K562 (cell line): ENCODE data around the gene PTGR1. TPM values are rescaled to one million over a fixed set of nuclear protein-coding genes. Genes with fewer than 3 reads are reported as not detected.

ENCODE experiments used
- ATAC-seq: fragments of 200-7000 bp; cut with Tn5 transposase; 3 replicates; pipeline ENCODE4 v1.9.1; 2020; ENCODE audit warnings: moderate library complexity
- BruUV-seq: library from RNA; stranded (reverse); fragments of 400-500 nt; replicated peaks from 2 replicates; lab custom pipeline; 2021; lab: Mats Ljungman, UMichigan
- CTCF ChIA-PET: fragments of 300-600 bp; formaldehyde crosslinking; extraction: SDS; loops from one replicate; lab custom pipeline; 2021; ENCODE audit warnings: low intra/inter-chr PET ratio; lab: Yijun Ruan, JAX
- POLR2A ChIA-PET: fragments of 300-600, 350-650 bp; sonication (Branson Sonifier 250); formaldehyde crosslinking; extraction: SDS; loops from one replicate; lab custom pipeline; 2021; ENCODE audit warnings: antibody characterized with exemption, inconsistent platforms; lab: Yijun Ruan, JAX
- DNase-seq, 4 experiments: peaks; one replicate each; pipeline versions ENCODE4 v3.0.0 to v3.0.0-alpha.2; 2011 to 2018; ENCODE audit warnings: low spot score in 3 of 4, mixed read lengths in 3 of 4; ENCODE audit errors: extremely low read depth in 1 of 4
- FAIRE-seq: peaks from 2 replicates; lab custom pipeline; 2011; peaks lifted over from hg19 to GRCh38; lab: Jason Lieb, UNC
- H2AFZ ChIP-seq: 2 replicates; pipeline ENCODE4 v1.6.0; 2011; ENCODE audit warnings: low read depth, low read length, control low read depth, inconsistent platforms
- H3K27ac ChIP-seq: fragments of 200-600 bp; 3 replicates; pipeline ENCODE4 v1.8.0; 2011; ENCODE audit warnings: low read depth, mild to moderate bottlenecking, control low read depth, inconsistent platforms, low read length, moderate library complexity, mixed read lengths; ENCODE audit errors: extremely low read depth
- H3K27me3 ChIP-seq, 2 experiments: fragments of 300-600 bp in 1 of 2; 2 replicates in 1 of 2; 3 replicates in 1 of 2; pipeline versions ENCODE4 v1.6.0 to v1.8.0; 2011; ENCODE audit warnings: inconsistent platforms in 2 of 2, low read length in 2 of 2, mild to moderate bottlenecking in 1 of 2, mixed read lengths in 1 of 2, moderate library complexity in 1 of 2; ENCODE audit not compliant: control insufficient read depth in 2 of 2, insufficient read depth in 2 of 2
- H3K36me3 ChIP-seq: fragments of 300-600 bp; 3 replicates; pipeline ENCODE4 v1.8.0; 2011; ENCODE audit warnings: mild to moderate bottlenecking, low read length, inconsistent platforms; ENCODE audit not compliant: control insufficient read depth, insufficient read depth
- H3K4me1 ChIP-seq, 2 experiments: fragments of 200-600 bp in 1 of 2; replicated peaks in 1 of 2; 2 replicates in 1 of 2; 3 replicates in 1 of 2; pipeline versions ENCODE4 v1.5.1 to v1.8.0; 2011; ENCODE audit warnings: inconsistent platforms in 2 of 2, low read length in 2 of 2, mild to moderate bottlenecking in 1 of 2, mixed read lengths in 1 of 2, moderate library complexity in 1 of 2; ENCODE audit not compliant: control insufficient read depth in 2 of 2, insufficient read depth in 2 of 2
- H3K4me2 ChIP-seq: 2 replicates; pipeline ENCODE4 v1.6.1; 2011; ENCODE audit warnings: low read length, control low read depth, inconsistent platforms, mixed read lengths; ENCODE audit not compliant: insufficient read depth
- H3K4me3 ChIP-seq: fragments of 200-600 bp; sonication (generic), shearing (Covaris generic); 2 replicates; pipeline ENCODE4 v1.5.1; 2016; ENCODE audit warnings: control low read depth, inconsistent platforms
- H3K79me2 ChIP-seq: fragments of 200-600 bp; 3 replicates; pipeline ENCODE4 v1.8.0; 2011; ENCODE audit warnings: low read length, inconsistent platforms; ENCODE audit not compliant: control insufficient read depth, insufficient read depth
- H3K9ac ChIP-seq, 2 experiments: 2 replicates each; pipeline versions ENCODE4 v1.6.0 to v1.6.1; 2011; ENCODE audit warnings: low read depth in 2 of 2, low read length in 2 of 2, control low read depth in 1 of 2, inconsistent platforms in 1 of 2, mild to moderate bottlenecking in 1 of 2, mixed read lengths in 1 of 2; ENCODE audit not compliant: insufficient read depth in 1 of 2
- H3K9me1 ChIP-seq: one replicate; pipeline ENCODE4 v1.6.0; 2011; ENCODE audit warnings: inconsistent platforms, mild to moderate bottlenecking, low read length, moderate library complexity; ENCODE audit not compliant: control insufficient read depth, insufficient read depth
- H3K9me3 ChIP-seq: replicated peaks from 2 replicates; pipeline ENCODE4 v1.5.1; 2011; ENCODE audit warnings: low read depth, low read length, inconsistent platforms; ENCODE audit not compliant: control insufficient read depth, insufficient read depth
- H4K20me1 ChIP-seq: replicated peaks from 2 replicates; pipeline ENCODE4 v1.6.1; 2011; ENCODE audit warnings: low read length, inconsistent platforms, mixed read lengths; ENCODE audit not compliant: control insufficient read depth, insufficient read depth
- DMBX1 ChIP-seq: fragments of 250-450 bp; sonication (Bioruptor Pico); IDR thresholded peaks from 2 replicates; pipeline ENCODE4 v1.8.0; 2022; ENCODE audit warnings: inconsistent platforms, mild to moderate bottlenecking, moderate library complexity, borderline replicate concordance
- FOXJ2 ChIP-seq: fragments of 200-800 bp; sonication (Bioruptor generic); IDR thresholded peaks from 2 replicates; pipeline ENCODE4 v1.6.1; 2016; ENCODE audit warnings: missing genetic modification characterization, missing compliant biosample characterization
- KAT2B ChIP-seq: IDR thresholded peaks from one replicate; pipeline ENCODE4 v1.6.1; 2012; ENCODE audit warnings: low read depth, mild to moderate bottlenecking, control low read depth, inconsistent platforms, low read length, moderate library complexity
- LEF1 ChIP-seq: fragments of 450-650 bp; IDR thresholded peaks from 2 replicates; pipeline ENCODE4 v1.6.1; 2016; ENCODE audit warnings: mild to moderate bottlenecking
- PCBP1 ChIP-seq: fragments of 200-400 bp; formaldehyde crosslinking; IDR thresholded peaks from 2 replicates; pipeline ENCODE4 v1.6.1; 2018; ENCODE audit warnings: mild to moderate bottlenecking, low read depth, low read length; ENCODE audit not compliant: poor library complexity, severe bottlenecking
- PML ChIP-seq: IDR thresholded peaks from 2 replicates; pipeline ENCODE4 v1.6.1; 2012; ENCODE audit warnings: low read length, inconsistent platforms
- RAD21 ChIP-seq, 2 experiments: fragments of 250-450 bp in 1 of 2; fragments of 450-650 bp in 1 of 2; sonication (Bioruptor Pico) in 1 of 2; formaldehyde crosslinking in 1 of 2; IDR thresholded peaks in 1 of 2; conservative IDR thresholded peaks in 1 of 2; 2 replicates each; pipeline versions ENCODE4 v1.4.0 to v1.8.0; 2020 to 2022; ENCODE audit warnings: mild to moderate bottlenecking in 2 of 2, moderate library complexity in 1 of 2
- RB1 ChIP-seq: fragments of 450-650 bp; IDR thresholded peaks from 2 replicates; pipeline ENCODE4 v1.6.1; 2017; ENCODE audit warnings: low read depth, mild to moderate bottlenecking
- TCF15 ChIP-seq: fragments of 250-450 bp; sonication (Bioruptor Pico); IDR thresholded peaks from 2 replicates; pipeline ENCODE4 v1.8.0; 2022; ENCODE audit warnings: moderate library complexity, mild to moderate bottlenecking, inconsistent platforms
- TEAD4 ChIP-seq, 2 experiments: sonication (generic) in 1 of 2; formaldehyde crosslinking in 1 of 2; IDR thresholded peaks; 2 replicates each; pipeline versions ENCODE4 v1.6.1 to v1.8.0; 2012 to 2022; ENCODE audit warnings: borderline replicate concordance in 1 of 2, inconsistent platforms in 1 of 2, low read length in 1 of 2, mild to moderate bottlenecking in 1 of 2, missing genetic modification reagents in 1 of 2
- ZBTB26 ChIP-seq: fragments of 450-650 bp; formaldehyde crosslinking; IDR thresholded peaks from 2 replicates; pipeline ENCODE4 v1.4.0; 2022; ENCODE audit warnings: missing genetic modification characterization
- WGBS: fragments of 100-300 bp; shearing (Covaris generic); methylation state at CpG from one replicate; pipeline ENCODE4 v1.1.6; 2016; ENCODE audit warnings: low coverage, mixed read lengths; ENCODE audit not compliant: insufficient coverage; ENCODE audit errors: missing lambda C conversion rate; 5-methylcytosine and 5-hydroxymethylcytosine counted together
- in situ Hi-C: fragments of 300-500 bp; cut with MboI; formaldehyde crosslinking; loops from 4 replicates; pipeline ENCODE4 v1.15.0; 2018; ENCODE audit warnings: inconsistent platforms, mixed read lengths
- intact Hi-C: fragments of 100-400 bp; cut with micrococcal nuclease; formaldehyde crosslinking; loops from 2 replicates; pipeline ENCODE4 v1.14.2; 2022
- polyA plus RNA-seq, 8 experiments: library from polyadenylated mRNA; depleted of rRNA in 4 of 8; stranded (reverse) in 5 of 8; unstranded in 3 of 8; fragments of >200 nt; fragmentation: Nextera tagmentation in 2 of 8; fragmentation: Illumina TruSeq in 1 of 8; extraction: Ambion mirVana in 2 of 8; extraction: Trizol in 1 of 8; gene quantifications; 2 replicates each; pipeline versions ENCODE4 v1.2.1 to v1.2.3, GENCODE V29; 2011 to 2014; ENCODE audit warnings: inconsistent platforms in 1 of 8, missing spikeins in 1 of 8
- total RNA-seq, 7 experiments: library from RNA; depleted of rRNA in 6 of 7; stranded (reverse); fragments of >200 nt in 6 of 7; fragmentation: Illumina TruSeq in 2 of 7; extraction: Trizol in 2 of 7; gene quantifications; 2 replicates each; pipeline versions ENCODE4 v1.2.1 to v1.2.3, GENCODE V29; 2011 to 2021; ENCODE audit warnings: low replicate concordance in 1 of 7
- TF ChIP-seq, protein P1 (sequence below): fragments of 150-350 bp; IDR thresholded peaks from 2 replicates; pipeline ENCODE4 v1.6.1; 2014; ENCODE audit warnings: low read depth, mild to moderate bottlenecking, low read length, borderline replicate concordance

PTGR1 gene
- total and polyA plus RNA-seq, 9 of the 15 experiments (the other 6 are each of a cell fraction or from before 2014, with no cell fraction given), result 0.22 TPM; not detected in 8

DNA sequence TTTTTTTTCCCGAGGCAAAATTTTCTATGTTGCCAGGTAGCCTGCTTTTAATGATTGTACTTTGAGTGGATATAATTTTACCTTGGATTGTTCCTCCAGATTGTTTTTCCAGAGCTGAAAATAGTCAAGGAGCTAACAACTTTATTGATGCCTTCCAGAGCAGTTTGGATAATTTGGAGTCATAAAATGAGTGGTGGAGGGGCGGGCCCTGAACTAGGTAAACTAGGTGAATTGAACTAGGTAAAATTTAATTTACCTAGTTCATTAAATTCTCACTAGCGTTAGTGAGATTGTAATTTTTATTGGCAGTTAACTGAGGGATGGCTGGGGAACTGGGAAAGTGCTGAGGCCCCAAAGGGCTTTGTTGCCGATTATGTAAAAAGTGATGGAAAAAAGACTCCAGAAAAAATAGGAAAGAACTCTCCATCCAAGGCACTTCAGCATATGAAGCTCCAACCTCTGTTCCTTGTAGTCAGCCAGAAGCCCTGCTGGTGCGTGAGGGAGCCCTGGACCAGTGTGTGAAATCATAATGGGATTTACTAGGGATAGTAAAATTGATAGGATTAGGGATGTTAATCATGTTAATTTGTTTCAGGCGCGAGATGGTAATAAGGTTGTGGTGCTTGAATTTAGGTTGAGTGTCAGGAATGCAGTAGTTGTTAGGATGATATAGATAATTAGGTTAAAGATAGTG is 33.4 kb upstream of the PTGR1 start:
- FAIRE-seq, result no peak
- intact Hi-C loops (loop anchor here (5.0 to 10.0 kb wide), 2 partner anchors 41 to 148 kb away; partner anchors contain the start of gene ECPAS), in situ Hi-C loops (no loop called here)
- 55% methylated on average over 7 of the region's 7 CpGs for WGBS
- H3K9ac ChIP-seq, result peak overlapping the region in 1 of 2 experiments; percentile 93; a peak in 2 of 4 replicates
- BruUV-seq, result no TSS peak
- no peak for DNase-seq
- ChIA-PET CTCF (no interaction called here), POLR2A (interaction anchor here (1.0 to 1.1 kb wide), 3 partner anchors 10 to 439 kb away, joined by 3 to 4 read pairs (median 3); no protein-coding TSS in a partner anchor)
- peaks cover 13% of the 10 kb centered on the region for H3K9me1 ChIP-seq
- peaks cover 6 to 33% of the 10 kb centered on the region in 2 experiments for H3K4me1 ChIP-seq
- ATAC-seq, result no peak
- H3K36me3 ChIP-seq, result peaks cover 30% of the 10 kb centered on the region; the same call in 2 of the 3 replicates
- peaks cover 73% of the 10 kb centered on the region for H3K79me2 ChIP-seq
- peak overlapping the region; percentile 97; the same call in 1 of the 2 replicates for H3K4me3 ChIP-seq
- H3K9me3 ChIP-seq, result no peaks in the 10 kb centered on the region
- H3K4me2 ChIP-seq, result peak overlapping the region; percentile 95; the same call in 1 of the 2 replicates
- H2AFZ ChIP-seq, result no peak overlapping the region
- H3K27me3 ChIP-seq, result no peaks in the 10 kb centered on the region
- no peak overlapping the region for H3K27ac ChIP-seq
- H4K20me1 ChIP-seq, result peaks cover 12% of the 10 kb centered on the region
- TF ChIP-seq LEF1 (no peak), KAT2B (no peak), TCF15 (CRISPR knock-in tag) (no peak), ZBTB26 (CRISPR knock-in tag) (no peak), TEAD4 (IDR thresholded peaks at IDR 0.05; ENCODE audit: low read length) (no peak), TEAD4 (CRISPR knock-in tag; IDR thresholded peaks at IDR 0.05; ENCODE audit: borderline replicate concordance) (no peak), FOXJ2 (tag) (no peak), PML (no peak), RAD21 (CRISPR knock-in tag; conservative IDR thresholded peaks at IDR 0.05 in 1 of 2, IDR thresholded peaks at IDR 0.05 in 1 of 2) (no peak), DMBX1 (CRISPR knock-in tag) (no peak), PCBP1 (no peak), RB1 (no peak)
- TF ChIP-seq, protein P1, sequence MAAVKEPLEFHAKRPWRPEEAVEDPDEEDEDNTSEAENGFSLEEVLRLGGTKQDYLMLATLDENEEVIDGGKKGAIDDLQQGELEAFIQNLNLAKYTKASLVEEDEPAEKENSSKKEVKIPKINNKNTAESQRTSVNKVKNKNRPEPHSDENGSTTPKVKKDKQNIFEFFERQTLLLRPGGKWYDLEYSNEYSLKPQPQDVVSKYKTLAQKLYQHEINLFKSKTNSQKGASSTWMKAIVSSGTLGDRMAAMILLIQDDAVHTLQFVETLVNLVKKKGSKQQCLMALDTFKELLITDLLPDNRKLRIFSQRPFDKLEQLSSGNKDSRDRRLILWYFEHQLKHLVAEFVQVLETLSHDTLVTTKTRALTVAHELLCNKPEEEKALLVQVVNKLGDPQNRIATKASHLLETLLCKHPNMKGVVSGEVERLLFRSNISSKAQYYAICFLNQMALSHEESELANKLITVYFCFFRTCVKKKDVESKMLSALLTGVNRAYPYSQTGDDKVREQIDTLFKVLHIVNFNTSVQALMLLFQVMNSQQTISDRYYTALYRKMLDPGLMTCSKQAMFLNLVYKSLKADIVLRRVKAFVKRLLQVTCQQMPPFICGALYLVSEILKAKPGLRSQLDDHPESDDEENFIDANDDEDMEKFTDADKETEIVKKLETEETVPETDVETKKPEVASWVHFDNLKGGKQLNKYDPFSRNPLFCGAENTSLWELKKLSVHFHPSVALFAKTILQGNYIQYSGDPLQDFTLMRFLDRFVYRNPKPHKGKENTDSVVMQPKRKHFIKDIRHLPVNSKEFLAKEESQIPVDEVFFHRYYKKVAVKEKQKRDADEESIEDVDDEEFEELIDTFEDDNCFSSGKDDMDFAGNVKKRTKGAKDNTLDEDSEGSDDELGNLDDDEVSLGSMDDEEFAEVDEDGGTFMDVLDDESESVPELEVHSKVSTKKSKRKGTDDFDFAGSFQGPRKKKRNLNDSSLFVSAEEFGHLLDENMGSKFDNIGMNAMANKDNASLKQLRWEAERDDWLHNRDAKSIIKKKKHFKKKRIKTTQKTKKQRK, result no peak
